Adrenal gland (tissue), 12 donors: Measurements from ENCODE around the gene CFAP77. TPM values are rescaled to one million over a fixed set of nuclear protein-coding genes. Genes with fewer than 3 reads are reported as not detected.

Experiments
- DNase-seq, 7 donors: peaks; one replicate each; pipeline ENCODE4 v3.0.0-alpha.2; 2019 to 2020
- H3K27ac ChIP-seq, 5 donors: fragments of 200-600 bp; sonication (generic) in 4 of 5; 1 replicate in 3 of 5; 2 replicates in 2 of 5; pipeline versions ENCODE4 v1.5.1 to v1.8.0; 2016 to 2020; ENCODE audit warnings: mild to moderate bottlenecking in 1 of 5
- H3K27me3 ChIP-seq: fragments of 200-600 bp; 2 replicates; pipeline ENCODE4 v1.8.0; 2021
- H3K36me3 ChIP-seq, 2 donors: fragments of 200-600 bp; replicated peaks in 1 of 2; 1 replicate in 1 of 2; 2 replicates in 1 of 2; pipeline versions ENCODE4 v1.5.1 to v1.8.0; 2018 to 2022
- H3K4me1 ChIP-seq, 2 donors: fragments of 200-600 bp; replicated peaks in 1 of 2; 1 replicate in 1 of 2; 2 replicates in 1 of 2; pipeline versions ENCODE4 v1.5.1 to v1.8.0; 2018 to 2021
- H3K4me3 ChIP-seq, 4 donors: fragments of 200-600 bp; sonication (generic) in 3 of 4; one replicate each; pipeline ENCODE4 v1.5.1; 2016 to 2018
- H3K9me3 ChIP-seq, 3 donors: fragments of 200-600 bp; sonication (generic) in 1 of 3; replicated peaks in 1 of 3; 1 replicate in 2 of 3; 2 replicates in 1 of 3; pipeline versions ENCODE4 v1.5.1 to v1.8.0; 2016 to 2021
- POLR2A ChIP-seq, 2 donors: fragments of 450-650 bp; IDR thresholded peaks; one replicate each; pipeline ENCODE4 v1.6.1; 2017; ENCODE audit warnings: antibody characterized with exemption in 2 of 2, mild to moderate bottlenecking in 2 of 2, moderate library complexity in 1 of 2
- WGBS, 4 donors: extraction: QIAGEN DNeasy Blood & Tissue Kit in 2 of 4; methylation state at CpG; one replicate each; pipeline versions ENCODE4 v1.1.5 to v1.1.7; 2013 to 2017; 5-methylcytosine and 5-hydroxymethylcytosine counted together
- intact Hi-C, 2 donors: fragments of 100-400 bp; cut with DNase I; formaldehyde crosslinking; loops; one replicate each; pipeline versions ENCODE4 v1.14.1 to v1.15.0; 2022 to 2023
- polyA plus RNA-seq, 3 donors: library from polyadenylated mRNA; stranded (reverse); fragments of 200-250 nt in 2 of 3; fragments of 350-450 nt in 1 of 3; fragmentation: Illumina TruSeq in 1 of 3; extraction: RNeasy Lipid Tissue Mini Kit (QIAGEN cat#74804) in 1 of 3; gene quantifications; one replicate each; pipeline ENCODE4 v1.2.3, GENCODE V29; 2013 to 2014
- total RNA-seq, 9 donors: library from RNA; depleted of rRNA in 4 of 9; stranded (reverse); fragments of >200 nt in 4 of 9; fragments of 120-200 nt in 1 of 9; fragmentation: NEBNext Ultra II Directional in 1 of 9; extraction: Animal tissue kit (Norgen Biotek cat#: 25700) in 1 of 9; gene quantifications; one replicate each; pipeline versions ENCODE4 v1.1.0 to v1.2.4, GENCODE V29; 2013 to 2023
- TF ChIP-seq, protein P1 (sequence below), 6 experiments: fragments of 450-650 bp in 4 of 6; fragments of 200-600 bp in 2 of 6; sonication (generic) in 1 of 6; IDR thresholded peaks; 1 replicate in 5 of 6; 2 replicates in 1 of 6; pipeline versions ENCODE4 v1.5.1 to v1.8.0; 2016 to 2021; ENCODE audit warnings: antibody characterized with exemption in 6 of 6, mild to moderate bottlenecking in 2 of 6, moderate library complexity in 1 of 6
- donor health status: healthy with polysubstance abuse.
- donor health status: Bipolar disorder and iron deficiency.
- donor health status: DM: yes; HTN: yes; CAD: no.
- donor health status: DM: no; HTN: no; CAD: no.
- donor health status: DM: no; HTN: no; CAD: no.
- donor health status: DM: yes; HTN: yes; CAD: no.

Gene CFAP77
- total and polyA plus RNA-seq, 12 donors, result not detected

DNA sequence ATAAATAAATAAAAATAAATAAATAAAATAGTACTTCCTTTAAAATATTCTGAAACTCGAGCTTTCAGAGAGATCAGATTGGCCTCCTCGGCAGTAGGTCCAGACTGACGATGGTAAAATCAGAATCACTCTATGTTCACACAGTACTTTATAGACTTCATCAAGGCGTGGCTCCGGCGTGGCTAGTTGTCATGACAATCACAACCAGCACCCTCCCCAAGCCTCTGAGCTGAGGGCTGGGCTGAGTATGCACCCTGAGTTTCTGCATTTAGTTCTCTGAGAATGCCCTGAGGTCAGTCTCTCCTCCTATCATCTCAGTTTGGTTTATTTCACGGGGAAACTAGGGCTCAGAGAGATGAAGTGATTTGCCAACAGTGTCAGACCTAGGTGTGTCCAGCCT is 129.1 kb downstream of the CFAP77 start:
- Histone ChIP-seq H3K27ac (no peak overlapping the region), H3K4me1 (no peaks in the 10 kb centered on the region), H3K9me3 (no peaks in the 10 kb centered on the region), H3K36me3 (no peaks in the 10 kb centered on the region), H3K27me3 (no peaks in the 10 kb centered on the region), H3K4me3 (no peak overlapping the region)
- no peak for DNase-seq
- intact Hi-C loops, result no loop called here
- TF ChIP-seq POLR2A (IDR thresholded peaks at IDR 0.05), result no peak
- TF ChIP-seq, protein P1, sequence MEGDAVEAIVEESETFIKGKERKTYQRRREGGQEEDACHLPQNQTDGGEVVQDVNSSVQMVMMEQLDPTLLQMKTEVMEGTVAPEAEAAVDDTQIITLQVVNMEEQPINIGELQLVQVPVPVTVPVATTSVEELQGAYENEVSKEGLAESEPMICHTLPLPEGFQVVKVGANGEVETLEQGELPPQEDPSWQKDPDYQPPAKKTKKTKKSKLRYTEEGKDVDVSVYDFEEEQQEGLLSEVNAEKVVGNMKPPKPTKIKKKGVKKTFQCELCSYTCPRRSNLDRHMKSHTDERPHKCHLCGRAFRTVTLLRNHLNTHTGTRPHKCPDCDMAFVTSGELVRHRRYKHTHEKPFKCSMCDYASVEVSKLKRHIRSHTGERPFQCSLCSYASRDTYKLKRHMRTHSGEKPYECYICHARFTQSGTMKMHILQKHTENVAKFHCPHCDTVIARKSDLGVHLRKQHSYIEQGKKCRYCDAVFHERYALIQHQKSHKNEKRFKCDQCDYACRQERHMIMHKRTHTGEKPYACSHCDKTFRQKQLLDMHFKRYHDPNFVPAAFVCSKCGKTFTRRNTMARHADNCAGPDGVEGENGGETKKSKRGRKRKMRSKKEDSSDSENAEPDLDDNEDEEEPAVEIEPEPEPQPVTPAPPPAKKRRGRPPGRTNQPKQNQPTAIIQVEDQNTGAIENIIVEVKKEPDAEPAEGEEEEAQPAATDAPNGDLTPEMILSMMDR (IDR thresholded peaks at IDR 0.05), result no peak
- 76 to 89% (median 87%) methylated on average over 7 of the region's 7 CpGs for WGBS, 4 donors

DNA sequence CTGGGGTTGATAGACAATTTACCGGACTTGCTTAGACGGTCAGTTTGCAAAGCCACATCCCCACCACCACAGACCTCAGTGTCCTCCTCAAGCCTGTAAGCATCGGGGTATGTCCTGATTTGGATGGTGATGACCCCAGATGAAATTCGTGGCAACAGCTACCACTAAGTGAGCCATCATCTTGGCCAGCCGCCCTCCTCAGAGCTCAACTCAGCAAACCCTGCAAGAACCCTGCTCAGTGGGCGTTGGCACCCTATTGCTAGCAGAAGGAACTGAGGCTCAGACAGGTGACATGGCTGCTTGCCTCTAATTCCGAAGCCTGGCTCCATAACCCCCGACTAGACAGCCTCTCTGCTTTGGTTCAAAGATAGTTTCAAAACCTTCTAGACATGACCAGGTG is 131.0 kb downstream of the CFAP77 start:
- no peak for DNase-seq
- Histone ChIP-seq H3K4me3 (no peak overlapping the region), H3K27me3 (no peaks in the 10 kb centered on the region), H3K4me1 (no peaks in the 10 kb centered on the region), H3K27ac (no peak overlapping the region), H3K36me3 (no peaks in the 10 kb centered on the region), H3K9me3 (no peaks in the 10 kb centered on the region)
- TF ChIP-seq, protein P1 (IDR thresholded peaks at IDR 0.05), result no peak
- TF ChIP-seq POLR2A (IDR thresholded peaks at IDR 0.05), result no peak
- WGBS, 4 donors, result 81 to 91% (median 84%) methylated on average over 3 to 8 of the region's 8 CpGs
- intact Hi-C loops, result no loop called here

DNA sequence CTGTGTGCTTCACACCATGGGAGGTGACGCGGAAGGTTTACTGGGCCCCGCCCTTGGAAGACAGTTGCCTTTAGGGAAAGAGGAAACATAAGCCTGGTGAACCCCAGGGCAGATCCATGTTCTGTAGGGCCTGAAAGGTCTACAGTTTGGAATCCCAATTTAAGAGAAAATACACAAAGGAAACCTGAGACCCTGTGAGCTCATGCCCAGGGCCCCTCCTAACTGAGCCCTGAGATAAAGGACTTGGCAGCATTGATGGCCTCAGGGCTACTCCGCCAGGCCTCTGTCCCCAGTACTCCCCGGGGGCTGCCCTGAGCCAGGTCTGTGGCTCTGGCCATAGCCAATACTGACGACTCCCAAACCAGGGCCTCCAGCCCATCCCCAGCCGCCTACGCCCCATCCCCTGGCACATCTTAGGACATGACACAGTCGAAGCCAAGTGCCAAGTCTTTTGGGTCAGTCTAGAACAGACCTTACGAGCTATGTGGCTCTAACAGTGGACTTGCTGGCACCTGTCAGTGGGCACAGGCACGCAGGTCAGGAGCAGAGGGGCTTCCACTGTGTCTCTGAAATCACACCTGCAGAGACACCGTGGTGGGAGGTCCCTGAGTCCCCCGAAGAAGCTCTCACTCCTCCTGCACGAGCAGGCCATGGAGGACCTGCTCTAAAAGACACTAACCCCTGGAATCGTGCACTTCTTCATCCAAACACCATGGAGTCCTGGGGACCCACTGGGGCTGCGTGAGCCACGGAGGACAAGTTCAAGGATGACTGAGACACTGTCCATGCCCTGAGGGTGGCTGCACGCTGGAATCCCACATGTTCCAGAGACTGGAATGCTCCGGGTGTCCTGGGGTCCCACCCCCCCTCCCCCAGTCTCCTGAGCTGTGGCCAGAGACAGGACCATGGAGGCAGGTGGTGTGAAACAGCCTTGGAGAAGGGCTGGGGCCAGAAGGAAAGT is 132.1 kb downstream of the CFAP77 start:
- Histone ChIP-seq H3K9me3 (no peaks in the 10 kb centered on the region), H3K4me3 (no peak overlapping the region), H3K4me1 (no peaks in the 10 kb centered on the region), H3K36me3 (no peaks in the 10 kb centered on the region), H3K27me3 (no peaks in the 10 kb centered on the region), H3K27ac (no peak overlapping the region)
- 86 to 93% (median 89%) methylated on average over 5 to 19 of the region's 19 CpGs for WGBS, 4 donors
- DNase-seq, result no peak
- intact Hi-C loops, result no loop called here
- no peak for TF ChIP-seq POLR2A (IDR thresholded peaks at IDR 0.05)
- TF ChIP-seq, protein P1 (IDR thresholded peaks at IDR 0.05), result no peak

DNA sequence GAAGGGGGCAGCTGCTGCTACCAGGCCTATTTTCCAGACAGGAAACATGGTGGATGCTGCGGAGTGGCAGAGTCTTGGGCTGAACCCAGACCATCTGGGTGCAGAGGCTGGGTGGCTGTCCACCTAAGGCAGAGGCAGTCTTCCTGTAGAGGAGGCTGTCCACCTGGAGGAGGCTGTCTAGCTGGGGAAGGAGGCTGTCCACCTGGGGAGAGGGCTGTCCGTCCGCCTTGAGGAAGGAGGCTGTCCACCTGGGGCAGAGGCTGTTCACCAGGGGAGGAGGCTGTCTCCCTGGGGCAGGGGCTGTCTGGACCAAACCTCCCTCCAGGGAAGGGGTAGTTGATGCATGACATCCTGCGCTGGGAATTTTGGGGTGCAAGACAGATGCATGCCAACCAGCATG is 133.2 kb downstream of the CFAP77 start:
- no peak for DNase-seq

More for the DNA sequence above, 133.2 kb downstream of the CFAP77 start:
- Histone ChIP-seq H3K36me3 (no peaks in the 10 kb centered on the region), H3K4me1 (no peaks in the 10 kb centered on the region), H3K27me3 (no peaks in the 10 kb centered on the region), H3K4me3 (no peak overlapping the region), H3K27ac (no peak overlapping the region), H3K9me3 (no peaks in the 10 kb centered on the region)
- intact Hi-C loops, result no loop called here
- whole genome bisulfite sequencing, 4 donors, result 89 to 100% (median 98%) methylated on average over 2 to 4 of the region's 4 CpGs
- no peak for TF ChIP-seq POLR2A (IDR thresholded peaks at IDR 0.05)
- TF ChIP-seq, protein P1 (IDR thresholded peaks at IDR 0.05), result no peak
